Measurements from ENCODE around the gene NDST3. TPM values are rescaled to one million over a fixed set of nuclear protein-coding genes. Genes with fewer than 3 reads are reported as not detected.

NDST3 gene
- polyA plus RNA-seq, 1 of the 3 experiments (the other 2 are of a cell fraction): 1.2 TPM

DNA sequence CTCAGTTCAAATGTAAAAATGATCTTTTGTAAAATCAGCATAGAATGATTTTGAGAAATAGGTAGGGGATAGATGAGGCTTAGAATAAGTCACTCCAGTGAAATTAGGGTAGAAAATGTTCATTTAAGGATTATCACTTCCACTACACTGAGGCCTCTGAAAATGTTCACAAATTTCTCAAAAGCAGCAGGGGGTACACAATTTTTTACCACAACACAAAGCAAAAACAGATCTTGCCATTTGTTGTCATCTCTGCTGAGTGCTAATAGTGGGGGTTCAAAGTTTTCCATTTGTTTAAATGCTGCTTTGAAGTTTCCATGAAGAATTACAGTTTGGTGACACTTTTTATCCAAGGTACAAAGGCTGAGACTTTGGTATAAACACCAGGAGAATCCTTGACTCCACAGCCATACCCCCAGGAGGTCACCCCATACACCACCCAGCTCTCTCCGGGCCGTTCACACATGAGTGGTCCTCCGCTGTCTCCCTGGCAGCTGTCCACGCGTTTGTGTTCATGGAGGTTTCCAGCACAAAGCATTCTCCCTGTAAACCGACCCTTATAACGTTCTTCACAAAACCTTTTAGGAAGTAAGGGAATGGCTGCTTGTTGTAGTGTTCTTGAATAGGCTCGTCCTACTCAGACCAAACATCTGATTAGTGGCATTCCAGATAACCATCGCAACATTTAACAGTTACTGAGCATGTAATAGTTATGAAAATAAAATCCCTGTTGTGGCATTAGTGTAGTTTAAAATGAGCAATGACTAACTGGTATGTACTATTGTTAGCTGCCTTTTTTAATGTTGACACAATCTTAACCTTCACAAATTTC, 247.5 kb downstream of the NDST3 start (continued):
- TF ChIP-seq, protein P1, sequence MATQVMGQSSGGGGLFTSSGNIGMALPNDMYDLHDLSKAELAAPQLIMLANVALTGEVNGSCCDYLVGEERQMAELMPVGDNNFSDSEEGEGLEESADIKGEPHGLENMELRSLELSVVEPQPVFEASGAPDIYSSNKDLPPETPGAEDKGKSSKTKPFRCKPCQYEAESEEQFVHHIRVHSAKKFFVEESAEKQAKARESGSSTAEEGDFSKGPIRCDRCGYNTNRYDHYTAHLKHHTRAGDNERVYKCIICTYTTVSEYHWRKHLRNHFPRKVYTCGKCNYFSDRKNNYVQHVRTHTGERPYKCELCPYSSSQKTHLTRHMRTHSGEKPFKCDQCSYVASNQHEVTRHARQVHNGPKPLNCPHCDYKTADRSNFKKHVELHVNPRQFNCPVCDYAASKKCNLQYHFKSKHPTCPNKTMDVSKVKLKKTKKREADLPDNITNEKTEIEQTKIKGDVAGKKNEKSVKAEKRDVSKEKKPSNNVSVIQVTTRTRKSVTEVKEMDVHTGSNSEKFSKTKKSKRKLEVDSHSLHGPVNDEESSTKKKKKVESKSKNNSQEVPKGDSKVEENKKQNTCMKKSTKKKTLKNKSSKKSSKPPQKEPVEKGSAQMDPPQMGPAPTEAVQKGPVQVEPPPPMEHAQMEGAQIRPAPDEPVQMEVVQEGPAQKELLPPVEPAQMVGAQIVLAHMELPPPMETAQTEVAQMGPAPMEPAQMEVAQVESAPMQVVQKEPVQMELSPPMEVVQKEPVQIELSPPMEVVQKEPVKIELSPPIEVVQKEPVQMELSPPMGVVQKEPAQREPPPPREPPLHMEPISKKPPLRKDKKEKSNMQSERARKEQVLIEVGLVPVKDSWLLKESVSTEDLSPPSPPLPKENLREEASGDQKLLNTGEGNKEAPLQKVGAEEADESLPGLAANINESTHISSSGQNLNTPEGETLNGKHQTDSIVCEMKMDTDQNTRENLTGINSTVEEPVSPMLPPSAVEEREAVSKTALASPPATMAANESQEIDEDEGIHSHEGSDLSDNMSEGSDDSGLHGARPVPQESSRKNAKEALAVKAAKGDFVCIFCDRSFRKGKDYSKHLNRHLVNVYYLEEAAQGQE (IDR thresholded peaks at IDR 0.05; ENCODE audit: low read depth, low read length): no peak
- TF ChIP-seq TAF1 (IDR thresholded peaks at IDR 0.05; ENCODE audit: borderline replicate concordance, low read depth, low read length): peak; percentile 26; the same call in 1 of the 2 replicates
- peak; percentile 59 for TF ChIP-seq POLR2AphosphoS5 (IDR thresholded peaks at IDR 0.05; ENCODE audit: low read depth, low read length)
- TF ChIP-seq, protein P2, sequence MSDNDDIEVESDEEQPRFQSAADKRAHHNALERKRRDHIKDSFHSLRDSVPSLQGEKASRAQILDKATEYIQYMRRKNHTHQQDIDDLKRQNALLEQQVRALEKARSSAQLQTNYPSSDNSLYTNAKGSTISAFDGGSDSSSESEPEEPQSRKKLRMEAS (IDR thresholded peaks at IDR 0.05; ENCODE audit: low read depth): 0 out of 2 replicates have a peak, but pooled peaks have one; percentile 18
- TF ChIP-seq TEAD4 (IDR thresholded peaks at IDR 0.05; ENCODE audit: borderline replicate concordance, insufficient read depth): peak; percentile 51; the same call in 1 of the 2 replicates
- TF ChIP-seq, protein P3, sequence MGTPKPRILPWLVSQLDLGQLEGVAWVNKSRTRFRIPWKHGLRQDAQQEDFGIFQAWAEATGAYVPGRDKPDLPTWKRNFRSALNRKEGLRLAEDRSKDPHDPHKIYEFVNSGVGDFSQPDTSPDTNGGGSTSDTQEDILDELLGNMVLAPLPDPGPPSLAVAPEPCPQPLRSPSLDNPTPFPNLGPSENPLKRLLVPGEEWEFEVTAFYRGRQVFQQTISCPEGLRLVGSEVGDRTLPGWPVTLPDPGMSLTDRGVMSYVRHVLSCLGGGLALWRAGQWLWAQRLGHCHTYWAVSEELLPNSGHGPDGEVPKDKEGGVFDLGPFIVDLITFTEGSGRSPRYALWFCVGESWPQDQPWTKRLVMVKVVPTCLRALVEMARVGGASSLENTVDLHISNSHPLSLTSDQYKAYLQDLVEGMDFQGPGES (IDR thresholded peaks at IDR 0.05; ENCODE audit: low read depth, low read length): no peak
- TF ChIP-seq CHD2 (IDR thresholded peaks at IDR 0.05; ENCODE audit: low read length, partially characterized antibody): no peak
- TF ChIP-seq RCOR1 (IDR thresholded peaks at IDR 0.05; ENCODE audit: low read length): no peak

DNA sequence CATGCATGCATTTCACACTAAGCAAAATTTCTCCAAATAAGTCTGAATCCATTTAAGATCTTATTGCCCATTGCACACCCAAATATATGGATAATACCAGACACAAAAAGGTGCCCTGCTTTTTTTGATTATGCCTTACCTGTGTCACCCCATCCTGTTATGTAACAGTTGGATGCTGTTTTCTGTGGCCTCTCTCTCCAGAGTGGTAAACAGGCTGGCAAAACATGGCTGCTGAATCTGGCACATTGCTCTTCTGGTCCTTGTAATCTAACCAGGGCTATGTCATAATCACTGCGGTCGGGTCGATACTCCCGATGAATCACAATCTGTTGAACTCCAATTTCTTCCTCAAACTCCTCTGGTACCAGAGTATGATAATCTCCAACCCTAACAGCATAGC, 248.4 kb downstream of the NDST3 start:
- Histone ChIP-seq H3K4me3 (ENCODE audit: low read depth in 2 of 2, low read length in 1 of 2) (no peak overlapping the region), H3K9me2 (no peaks in the 10 kb centered on the region), H3K27me3 (ENCODE audit: insufficient read depth) (no peaks in the 10 kb centered on the region), H3F3A (replicated peaks; ENCODE audit: insufficient read depth) (peaks cover 45% of the 10 kb centered on the region), H3K79me2 (ENCODE audit: insufficient read depth) (peaks cover 30% of the 10 kb centered on the region), H3K36me3 (replicated peaks in 1 of 2; ENCODE audit: control insufficient read depth in 1 of 2, insufficient read depth in 2 of 2, low read length in 1 of 2) (peaks cover 28 to 36% of the 10 kb centered on the region in 2 experiments), H3K9me3 (no peaks in the 10 kb centered on the region), H4K20me1 (ENCODE audit: insufficient read depth) (peaks cover 27% of the 10 kb centered on the region), H2AFZ (ENCODE audit: low read depth) (no peak overlapping the region), H3K4me2 (no peak overlapping the region), H3K27ac (ENCODE audit: low read depth in 2 of 2, low read length in 1 of 2) (peak overlapping the region; percentile 74 to 94), H3K9ac (no peak overlapping the region), H3K4me1 (ENCODE audit: control insufficient read depth in 1 of 2, insufficient read depth in 2 of 2, low read depth in 1 of 2, low read length in 1 of 2) (peaks cover 10 to 24% of the 10 kb centered on the region in 2 experiments; a peak in 3 of 4 replicates)
- no peak for DNase-seq
- ChIA-PET POLR2A (no interaction called here), CTCF (interaction anchor here (1.2 to 6.7 kb wide), 3 partner anchors 10 to 70 kb away, joined by 3 to 69 read pairs (median 6); partner anchors contain the start of gene PRSS12)
- 0 out of 2 replicates have a peak, but pooled peaks have one; percentile 4 for TF ChIP-seq FOSL2 (IDR thresholded peaks at IDR 0.05; ENCODE audit: borderline replicate concordance, low read depth)
- peak; percentile 63; the same call in 1 of the 2 replicates for TF ChIP-seq YY1 (IDR thresholded peaks at IDR 0.05; ENCODE audit: low read depth)
- TF ChIP-seq POLR2AphosphoS5 (IDR thresholded peaks at IDR 0.05; ENCODE audit: low read depth, low read length): peak; percentile 12
- no peak for TF ChIP-seq TEAD4 (IDR thresholded peaks at IDR 0.05; ENCODE audit: borderline replicate concordance, insufficient read depth)
- TF ChIP-seq FOXJ3 (CRISPR knock-in tag; IDR thresholded peaks at IDR 0.05): no peak
- 43% methylated on average over 4 of the region's 4 CpGs for WGBS (ENCODE audit: low lambda C conversion rate)

All from SK-N-SH (cell line).